CD4-positive, alpha-beta T cell (primary cell): ENCODE data around the gene NDC1. TPM values are rescaled to one million over a fixed set of nuclear protein-coding genes. Genes with fewer than 3 reads are reported as not detected.

Source experiments
- ATAC-seq: fragments of 200-7000 bp; cut with Tn5 transposase; one replicate; pipeline ENCODE4 v1.10.0; 2022; ENCODE audit warnings: mild to moderate bottlenecking; ENCODE audit not compliant: poor library complexity
- CTCF ChIA-PET: fragments of 350-600 bp; sonication (Branson Sonifier 250); formaldehyde crosslinking; loops from one replicate; lab custom pipeline; 2021; ENCODE audit warnings: antibody characterized with exemption, inconsistent platforms; lab: Charles Lee
- POLR2A ChIA-PET: fragments of 350-600 bp; sonication (Branson Sonifier 250); formaldehyde crosslinking; loops from one replicate; lab custom pipeline; 2021; ENCODE audit warnings: antibody characterized with exemption, inconsistent platforms; lab: Charles Lee
- DNase-seq, 14 experiments: peaks; one replicate each; pipeline ENCODE4 v3.0.0-alpha.2; 2013 to 2020; ENCODE audit warnings: mixed read lengths in 2 of 14
- H3K27ac ChIP-seq, 2 donors: one replicate each; pipeline versions ENCODE4 v1.5.1 to v1.7.0; 2013; ENCODE audit warnings: low read length in 2 of 2, low read depth in 1 of 2, mild to moderate bottlenecking in 1 of 2
- H3K27me3 ChIP-seq, 2 experiments: 1 replicate in 1 of 2; 2 replicates in 1 of 2; pipeline versions ENCODE4 v1.6.1 to v1.7.0; 2013; ENCODE audit warnings: low read length in 2 of 2, control low read depth in 1 of 2, mild to moderate bottlenecking in 1 of 2, moderate library complexity in 1 of 2; ENCODE audit not compliant: insufficient read depth in 2 of 2, control insufficient read depth in 1 of 2
- H3K36me3 ChIP-seq: one replicate; pipeline ENCODE4 v1.6.1; 2013; ENCODE audit warnings: low read length, control low read depth; ENCODE audit not compliant: insufficient read depth
- H3K4me1 ChIP-seq: one replicate; pipeline ENCODE4 v1.6.1; 2013; ENCODE audit warnings: low read length, control low read depth; ENCODE audit not compliant: insufficient read depth
- H3K4me3 ChIP-seq: one replicate; pipeline ENCODE4 v1.5.1; 2013; ENCODE audit warnings: mild to moderate bottlenecking, low read length, moderate library complexity
- H3K9me3 ChIP-seq, 2 experiments: 1 replicate in 1 of 2; 2 replicates in 1 of 2; pipeline versions ENCODE4 v1.6.1 to v1.7.0; 2013; ENCODE audit warnings: low read length in 2 of 2, mild to moderate bottlenecking in 2 of 2, control low read depth in 1 of 2, moderate library complexity in 1 of 2; ENCODE audit not compliant: control insufficient read depth in 1 of 2, insufficient read depth in 1 of 2
- H3K27ac Mint-ChIP-seq: one replicate; pipeline ENCODE4 v1.8.0; 2020; ENCODE audit warnings: mixed read lengths
- H3K27me3 Mint-ChIP-seq: one replicate; pipeline ENCODE4 v1.8.0; 2021; ENCODE audit warnings: mixed read lengths
- H3K36me3 Mint-ChIP-seq: one replicate; pipeline ENCODE4 v1.8.0; 2021; ENCODE audit warnings: low read depth, mixed read lengths
- H3K4me1 Mint-ChIP-seq: one replicate; pipeline ENCODE4 v1.8.0; 2021; ENCODE audit warnings: low read depth, mixed read lengths
- H3K4me3 Mint-ChIP-seq: one replicate; pipeline ENCODE4 v1.8.0; 2020; ENCODE audit warnings: mild to moderate bottlenecking, mixed read lengths
- H3K9me3 Mint-ChIP-seq: one replicate; pipeline ENCODE4 v1.8.0; 2020; ENCODE audit warnings: mixed read lengths
- CTCF ChIP-seq: fragments of 200-600 bp; IDR thresholded peaks from one replicate; pipeline ENCODE4 v1.8.0; 2022; ENCODE audit warnings: antibody characterized with exemption, mild to moderate bottlenecking
- intact Hi-C, 2 experiments: fragments of 100-400 bp; cut with DNase I in 1 of 2; cut with micrococcal nuclease in 1 of 2; formaldehyde crosslinking; loops; one replicate each; pipeline versions ENCODE4 v1.15.1 to v1.9.0; 2023 to 2025; cut with DNase I, micrococcal nuclease
- total RNA-seq, 174 experiments: library from RNA in 2 of 174; stranded (reverse) in 2 of 174; gene quantifications; one replicate each; pipeline ENCODE4 v1.2.3 and lab custom pipeline; 2021 to 2026

Gene NDC1
- total RNA-seq, 2 experiments from 2014 or later: 5.4 to 8.1 TPM

- H3K4me3 Mint-ChIP-seq: no peak overlapping the region
- no peaks in the 10 kb centered on the region for H3K36me3 ChIP-seq
- H3K27me3 Mint-ChIP-seq: peaks cover 9% of the 10 kb centered on the region
- ATAC-seq (no peak), DNase-seq (no peak)
- no peaks in the 10 kb centered on the region for H3K36me3 Mint-ChIP-seq
- ChIA-PET POLR2A (no interaction called here), CTCF (no interaction called here)
- no peak overlapping the region for H3K27ac Mint-ChIP-seq
- intact Hi-C loops: no loop called here
- H3K4me3 ChIP-seq: no peak overlapping the region
- H3K4me1 ChIP-seq: no peaks in the 10 kb centered on the region
- TF ChIP-seq CTCF: no peak
- H3K27me3 ChIP-seq: no peaks in the 10 kb centered on the region
- H3K4me1 Mint-ChIP-seq: no peaks in the 10 kb centered on the region
- no peak overlapping the region for H3K27ac ChIP-seq
- H3K9me3 Mint-ChIP-seq: no peaks in the 10 kb centered on the region
- no peaks in the 10 kb centered on the region for H3K9me3 ChIP-seq
Measured at GRCh38 chr1:53722025-53722424, 116.1 kb downstream of the NDC1 start.

GRCh38 chr1:53721088-53721487 lies 117.0 kb downstream of the NDC1 start:
- H3K27ac Mint-ChIP-seq: no peak overlapping the region
- intact Hi-C loops: no loop called here
- Histone ChIP-seq H3K4me3 (no peak overlapping the region), H3K27ac (no peak overlapping the region), H3K36me3 (no peaks in the 10 kb centered on the region), H3K9me3 (no peaks in the 10 kb centered on the region), H3K4me1 (no peaks in the 10 kb centered on the region), H3K27me3 (no peaks in the 10 kb centered on the region)
- no peak for TF ChIP-seq CTCF
- ATAC-seq (no peak), DNase-seq (no peak)
- peaks cover 9% of the 10 kb centered on the region for H3K27me3 Mint-ChIP-seq
- H3K4me1 Mint-ChIP-seq: no peaks in the 10 kb centered on the region
- ChIA-PET POLR2A (no interaction called here), CTCF (no interaction called here)
- H3K9me3 Mint-ChIP-seq: no peaks in the 10 kb centered on the region
- H3K36me3 Mint-ChIP-seq: no peaks in the 10 kb centered on the region
- no peak overlapping the region for H3K4me3 Mint-ChIP-seq

GRCh38 chr1:53719469-53719868 lies 118.6 kb downstream of the NDC1 start:
- POLR2A ChIA-PET: no interaction called here
- intact Hi-C loops: no loop called here
- no peak overlapping the region for H3K27ac Mint-ChIP-seq
- DNase-seq (no peak), ATAC-seq (no peak)
- Histone ChIP-seq H3K4me3 (no peak overlapping the region), H3K36me3 (no peaks in the 10 kb centered on the region), H3K9me3 (no peaks in the 10 kb centered on the region), H3K27me3 (no peaks in the 10 kb centered on the region), H3K27ac (no peak overlapping the region), H3K4me1 (no peaks in the 10 kb centered on the region)
- no peaks in the 10 kb centered on the region for H3K36me3 Mint-ChIP-seq
- no peaks in the 10 kb centered on the region for H3K4me1 Mint-ChIP-seq
- CTCF ChIA-PET: no interaction called here
- H3K4me3 Mint-ChIP-seq: no peak overlapping the region
- peaks cover 9% of the 10 kb centered on the region for H3K27me3 Mint-ChIP-seq
- no peak for TF ChIP-seq CTCF
- H3K9me3 Mint-ChIP-seq: no peaks in the 10 kb centered on the region
